H1 (cell line): ENCODE results near the gene KCNH1. TPM values are rescaled to one million over a fixed set of nuclear protein-coding genes. Genes with fewer than 3 reads are reported as not detected.

ENCODE experiments used
- CTCF ChIA-PET: fragments of 300-600 bp; sonication (Branson Sonifier 250); formaldehyde crosslinking; loops from one replicate; lab custom pipeline; 2021; ENCODE audit not compliant: partially characterized antibody; lab: Charles Lee
- POLR2A ChIA-PET: fragments of 300-600 bp; sonication (Branson Sonifier 250); formaldehyde crosslinking; loops from one replicate; lab custom pipeline; 2021; ENCODE audit warnings: inconsistent platforms; ENCODE audit not compliant: partially characterized antibody; lab: Charles Lee
- DNase-seq, 2 experiments: peaks; one replicate each; pipeline versions ENCODE4 v3.0.0 to v3.0.0-alpha.2; 2010 to 2022; ENCODE audit warnings: low spot score in 2 of 2, low read depth in 1 of 2, mixed read lengths in 1 of 2
- FAIRE-seq: peaks from 2 replicates; lab custom pipeline; 2011; peaks lifted over from hg19 to GRCh38; lab: Jason Lieb, UNC
- H2AFZ ChIP-seq: 2 replicates; pipeline ENCODE4 v1.8.1; 2012; ENCODE audit warnings: low read length, inconsistent platforms
- H2AK5ac ChIP-seq: 2 replicates; pipeline ENCODE4 v1.6.1; 2013; ENCODE audit warnings: low read depth, low read length
- H2BK120ac ChIP-seq: replicated peaks from 2 replicates; pipeline ENCODE3; 2013; ENCODE audit warnings: low read depth, low read length, inconsistent platforms
- H2BK12ac ChIP-seq: 2 replicates; pipeline ENCODE4 v1.6.1; 2013; ENCODE audit warnings: low read depth, low read length
- H2BK15ac ChIP-seq: 2 replicates; pipeline ENCODE4 v1.6.1; 2013; ENCODE audit warnings: low read length
- H2BK20ac ChIP-seq: 2 replicates; pipeline ENCODE4 v1.6.1; 2013; ENCODE audit warnings: low read length
- H2BK5ac ChIP-seq: 2 replicates; pipeline ENCODE4 v1.6.1; 2013; ENCODE audit warnings: low read depth, low read length
- H3K14ac ChIP-seq: 2 replicates; pipeline ENCODE4 v1.6.1; 2013; ENCODE audit warnings: inconsistent platforms; ENCODE audit not compliant: insufficient read length
- H3K18ac ChIP-seq: 2 replicates; pipeline ENCODE4 v1.6.1; 2013; ENCODE audit warnings: low read length; ENCODE audit errors: extremely low read depth
- H3K23ac ChIP-seq: 2 replicates; pipeline ENCODE4 v1.6.1; 2013; ENCODE audit warnings: inconsistent platforms; ENCODE audit not compliant: insufficient read length
- H3K23me2 ChIP-seq: 2 replicates; pipeline ENCODE4 v1.6.1; 2013; ENCODE audit warnings: low read depth, low read length
- H3K27ac ChIP-seq: 2 replicates; pipeline ENCODE4 v1.6.1; 2011; ENCODE audit warnings: low read depth, low read length, inconsistent platforms
- H3K27me3 ChIP-seq, 4 experiments: replicated peaks in 1 of 4; 1 replicate in 1 of 4; 2 replicates in 3 of 4; pipeline versions ENCODE4 v1.6.1 to v1.8.1; 2011 to 2013; ENCODE audit warnings: low read length in 3 of 4, mild to moderate bottlenecking in 3 of 4, inconsistent platforms in 2 of 4, mixed read lengths in 2 of 4, moderate library complexity in 1 of 4; ENCODE audit not compliant: control insufficient read depth in 3 of 4, insufficient read depth in 3 of 4; ENCODE audit errors: extremely low read depth in 1 of 4
- H3K36me3 ChIP-seq, 4 experiments: 2 replicates each; pipeline versions ENCODE4 v1.6.1 to v1.8.1; 2011 to 2013; ENCODE audit warnings: mild to moderate bottlenecking in 4 of 4, low read length in 3 of 4, moderate library complexity in 2 of 4, control low read depth in 1 of 4, inconsistent platforms in 1 of 4; ENCODE audit not compliant: insufficient read depth in 4 of 4, control insufficient read depth in 2 of 4
- H3K4ac ChIP-seq: replicated peaks from 2 replicates; pipeline ENCODE3; 2013; ENCODE audit warnings: low read length, low read depth, mixed read lengths, inconsistent platforms; ENCODE audit not compliant: insufficient read length
- H3K4me1 ChIP-seq, 4 experiments: replicated peaks in 1 of 4; 1 replicate in 1 of 4; 2 replicates in 3 of 4; pipeline versions ENCODE4 v1.6.1 to v1.8.1; 2011 to 2013; ENCODE audit warnings: low read length in 3 of 4, inconsistent platforms in 2 of 4, mixed read lengths in 1 of 4; ENCODE audit not compliant: insufficient read depth in 4 of 4, control insufficient read depth in 3 of 4
- H3K4me2 ChIP-seq, 2 experiments: 2 replicates each; pipeline versions ENCODE4 v1.6.1 to v1.8.1; 2011 to 2013; ENCODE audit warnings: low read depth in 2 of 2, low read length in 2 of 2, control low read depth in 1 of 2, inconsistent platforms in 1 of 2, mild to moderate bottlenecking in 1 of 2; ENCODE audit not compliant: insufficient read depth in 1 of 2
- H3K4me3 ChIP-seq, 4 experiments: fragments of 200-600, 300-600 bp in 1 of 4; sonication (generic), shearing (Covaris generic), sonication (Bioruptor Twin) in 1 of 4; 2 replicates each; pipeline versions ENCODE4 v1.5.1 to v1.8.1; 2011 to 2016; ENCODE audit warnings: low read length in 4 of 4, low read depth in 3 of 4, control low read depth in 2 of 4, inconsistent platforms in 2 of 4, mild to moderate bottlenecking in 2 of 4, mixed read lengths in 1 of 4, moderate library complexity in 1 of 4; ENCODE audit not compliant: insufficient read depth in 2 of 4; ENCODE audit errors: extremely low read depth in 1 of 4
- H3K56ac ChIP-seq: replicated peaks from 2 replicates; pipeline ENCODE3; 2013; ENCODE audit warnings: low read depth, mild to moderate bottlenecking, mixed read lengths, low read length, inconsistent platforms; ENCODE audit not compliant: insufficient read length
- H3K79me1 ChIP-seq: 2 replicates; pipeline ENCODE4 v1.6.1; 2013; ENCODE audit warnings: low read depth, low read length, control low read depth
- H3K79me2 ChIP-seq, 2 experiments: 2 replicates each; pipeline versions ENCODE4 v1.6.1 to v1.8.1; 2012 to 2013; ENCODE audit warnings: low read length in 2 of 2, mild to moderate bottlenecking in 2 of 2, inconsistent platforms in 1 of 2; ENCODE audit not compliant: insufficient read depth in 2 of 2, control insufficient read depth in 1 of 2
- H3K9ac ChIP-seq, 4 experiments: replicated peaks in 1 of 4; 1 replicate in 1 of 4; 2 replicates in 3 of 4; pipeline versions ENCODE4 v1.6.1 to v1.8.1; 2011 to 2013; ENCODE audit warnings: low read depth in 3 of 4, low read length in 3 of 4, control low read depth in 2 of 4, mild to moderate bottlenecking in 2 of 4, moderate library complexity in 2 of 4, inconsistent platforms in 1 of 4; ENCODE audit errors: extremely low read depth in 1 of 4
- H3K9me3 ChIP-seq, 2 experiments: 2 replicates each; pipeline versions ENCODE4 v1.6.1 to v1.8.1; 2012 to 2013; ENCODE audit warnings: mild to moderate bottlenecking in 2 of 2, moderate library complexity in 2 of 2, control low read depth in 1 of 2, inconsistent platforms in 1 of 2, low read depth in 1 of 2, low read length in 1 of 2, mixed read lengths in 1 of 2; ENCODE audit not compliant: insufficient read depth in 2 of 2
- H4K20me1 ChIP-seq, 2 experiments: replicated peaks in 1 of 2; 2 replicates each; pipeline versions ENCODE3 to v1.8.1; 2011 to 2013; ENCODE audit warnings: inconsistent platforms in 2 of 2, low read length in 2 of 2, mild to moderate bottlenecking in 1 of 2; ENCODE audit not compliant: insufficient read depth in 2 of 2, control insufficient read depth in 1 of 2
- H4K5ac ChIP-seq: 2 replicates; pipeline ENCODE4 v1.6.1; 2013; ENCODE audit warnings: low read length, low read depth, mixed read lengths, inconsistent platforms; ENCODE audit not compliant: insufficient read length
- H4K8ac ChIP-seq: 2 replicates; pipeline ENCODE4 v1.8.0; 2013; ENCODE audit warnings: mild to moderate bottlenecking, moderate library complexity, low read length, inconsistent platforms; ENCODE audit not compliant: insufficient read depth; ENCODE audit errors: extremely low read depth
- H4K91ac ChIP-seq: replicated peaks from 2 replicates; pipeline ENCODE3; 2013; ENCODE audit warnings: low read length, mixed read lengths, inconsistent platforms; ENCODE audit not compliant: insufficient read length
- BCL11A ChIP-seq, 2 experiments: IDR thresholded peaks; one replicate each; pipeline ENCODE4 v1.6.1; 2011; ENCODE audit warnings: low read depth in 2 of 2, low read length in 2 of 2, mild to moderate bottlenecking in 2 of 2
- BRCA1 ChIP-seq: IDR thresholded peaks from 2 replicates; pipeline ENCODE4 v1.6.1; 2012; ENCODE audit warnings: low read depth, low read length, improper control_type of control experiment
- CBX5 ChIP-seq: fragments of 300-800, 300-1000 bp; sonication (generic); IDR thresholded peaks from 2 replicates; pipeline ENCODE4 v1.7.1; 2016; ENCODE audit warnings: antibody characterized with exemption, low read length, low read depth
- CHD1 ChIP-seq: IDR thresholded peaks from 2 replicates; pipeline ENCODE4 v1.6.1; 2012; ENCODE audit warnings: low read depth, low read length, improper control_type of control experiment
- CHD2 ChIP-seq: IDR thresholded peaks from 2 replicates; pipeline ENCODE4 v1.6.1; 2012; ENCODE audit warnings: low read length, improper control_type of control experiment
- EGR1 ChIP-seq: IDR thresholded peaks from 2 replicates; pipeline ENCODE4 v1.6.1; 2011; ENCODE audit warnings: low read depth, low read length, borderline replicate concordance
- KDM1A ChIP-seq: fragments of 200-600, 300-600 bp; sonication (generic); IDR thresholded peaks from 2 replicates; pipeline ENCODE4 v1.7.1; 2016; ENCODE audit warnings: mild to moderate bottlenecking, low read length, borderline replicate concordance
- NRF1 ChIP-seq: IDR thresholded peaks from 2 replicates; pipeline ENCODE4 v1.6.1; 2011; ENCODE audit warnings: mild to moderate bottlenecking, low read depth, low read length, improper control_type of control experiment
- POLR2AphosphoS5 ChIP-seq: IDR thresholded peaks from 2 replicates; pipeline ENCODE4 v1.6.1; 2011; ENCODE audit warnings: low read depth, low read length
- SIN3A ChIP-seq, 2 experiments: IDR thresholded peaks in 1 of 2; conservative IDR thresholded peaks in 1 of 2; 2 replicates each; pipeline ENCODE4 v1.6.1; 2011 to 2012; ENCODE audit warnings: low read length in 2 of 2, improper control_type of control experiment in 1 of 2, low read depth in 1 of 2, mild to moderate bottlenecking in 1 of 2
- SIX5 ChIP-seq: IDR thresholded peaks from 2 replicates; pipeline ENCODE4 v1.6.1; 2011; ENCODE audit warnings: mild to moderate bottlenecking, low read depth, low read length
- TAF7 ChIP-seq: optimal IDR thresholded peaks from 2 replicates; pipeline ENCODE3; 2011; ENCODE audit warnings: low read depth, mild to moderate bottlenecking, inconsistent platforms, low read length, moderate library complexity, borderline replicate concordance
- USF2 ChIP-seq: IDR thresholded peaks from 2 replicates; pipeline ENCODE4 v1.6.1; 2011; ENCODE audit warnings: low read length, improper control_type of control experiment
- ZNF274 ChIP-seq: IDR thresholded peaks from 2 replicates; pipeline ENCODE4 v1.7.0; 2012; ENCODE audit warnings: low read length, borderline replicate concordance; ENCODE audit errors: extremely low read depth
- WGBS, 2 experiments: shearing (Covaris generic) in 1 of 2; methylation state at CpG; one replicate each; pipeline versions ENCODE4 v1.1.6 to v1.1.7; 2013 to 2015; ENCODE audit warnings: low lambda C conversion rate in 2 of 2, mixed read lengths in 2 of 2, inconsistent platforms in 1 of 2, low coverage in 1 of 2, missing lambda C conversion rate in 1 of 2; ENCODE audit not compliant: insufficient replicate concordance in 2 of 2, insufficient coverage in 1 of 2, insufficient read length in 1 of 2; ENCODE audit errors: extremely low coverage in 1 of 2, missing lambda C conversion rate in 1 of 2; 5-methylcytosine and 5-hydroxymethylcytosine counted together
- polyA plus RNA-seq, 7 experiments: library from polyadenylated mRNA; depleted of rRNA in 3 of 7; stranded (reverse) in 5 of 7; unstranded in 2 of 7; fragments of >200 nt in 5 of 7; fragments of 200-250 nt in 2 of 7; gene quantifications; 1 replicate in 5 of 7; 2 replicates in 1 of 7; 4 replicates in 1 of 7; pipeline versions ENCODE4 v1.2.1 to v1.2.3, GENCODE V29; 2011 to 2013; ENCODE audit warnings: missing spikeins in 2 of 7, mixed read lengths in 2 of 7
- total RNA-seq: library from RNA; stranded (reverse); fragmentation: NEBNext Ultra II Directional; extraction: Animal tissue kit (Norgen Biotek cat#: 25700); gene quantifications from 2 replicates; pipeline ENCODE4 v1.2.1, GENCODE V29; 2021

KCNH1 gene
- total and polyA plus RNA-seq, 2 of the 8 experiments (the other 6 are each of a cell fraction or from before 2014, with no cell fraction given) = 0.27 to 0.34 TPM

DNA sequence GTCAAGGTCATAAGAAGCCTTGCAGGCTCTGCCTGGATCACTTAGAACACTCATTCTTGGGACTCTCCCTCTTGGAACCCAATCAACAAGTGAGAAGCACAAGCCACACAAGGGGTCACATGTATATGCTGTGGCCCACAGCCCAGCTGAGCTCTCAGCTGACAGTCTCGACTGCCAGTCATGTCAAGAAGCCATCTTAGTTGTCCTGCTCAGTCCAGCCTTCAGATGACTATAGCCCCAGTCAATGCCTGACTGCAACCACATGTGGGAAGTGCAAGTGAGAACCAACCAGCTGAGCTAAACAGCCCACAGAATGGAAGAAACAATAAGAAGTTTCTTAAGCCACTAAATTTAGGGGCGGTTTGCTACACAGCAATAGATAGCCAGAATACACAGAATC, 356.0 kb downstream of the KCNH1 start:
- no peak overlapping the region for H4K5ac ChIP-seq
- no peak overlapping the region for H2BK20ac ChIP-seq
- no peak for FAIRE-seq
- H3K27ac ChIP-seq = no peak overlapping the region
- no peaks in the 10 kb centered on the region for H3K36me3 ChIP-seq
- no peaks in the 10 kb centered on the region for H3K4me1 ChIP-seq
- H2BK12ac ChIP-seq = no peak overlapping the region; the same call in 1 of the 2 replicates
- POLR2A ChIA-PET = no interaction called here
- H4K20me1 ChIP-seq = no peaks in the 10 kb centered on the region
- H2BK5ac ChIP-seq = no peak overlapping the region
- no peak overlapping the region for H4K91ac ChIP-seq
- no peak overlapping the region for H2AK5ac ChIP-seq
- H3K14ac ChIP-seq = no peak overlapping the region
- H4K8ac ChIP-seq = no peak overlapping the region
- H3K4me2 ChIP-seq = no peak overlapping the region
- no peak overlapping the region for H3K23ac ChIP-seq
- H3K56ac ChIP-seq = no peak overlapping the region
- WGBS, 2 experiments = 88% methylated on average over 2 of the region's 2 CpGs; no CpG with 5 or more reads in 1 of the 2 experiments
- no peak overlapping the region for H3K4me3 ChIP-seq
- no peak overlapping the region for H2BK15ac ChIP-seq
- H3K79me1 ChIP-seq = no peaks in the 10 kb centered on the region
- no peak overlapping the region for H2AFZ ChIP-seq
- H3K27me3 ChIP-seq = no peaks in the 10 kb centered on the region
- no peak overlapping the region for H2BK120ac ChIP-seq
- no peaks in the 10 kb centered on the region for H3K23me2 ChIP-seq
- no peak for DNase-seq
- no peaks in the 10 kb centered on the region for H3K9me3 ChIP-seq
- CTCF ChIA-PET = interaction anchor here (0.7 kb wide), 2 partner anchors 12 to 928 kb away, joined by 3 read pairs; no protein-coding TSS in a partner anchor
- no peak overlapping the region for H3K18ac ChIP-seq
- no peak overlapping the region for H3K4ac ChIP-seq
- no peaks in the 10 kb centered on the region for H3K79me2 ChIP-seq
- H3K9ac ChIP-seq = no peak overlapping the region
- TF ChIP-seq KDM1A (no peak), POLR2AphosphoS5 (no peak), NRF1 (no peak), CHD1 (no peak), USF2 (no peak), ZNF274 (no peak), CBX5 (no peak), CHD2 (no peak), BRCA1 (no peak), EGR1 (no peak), SIX5 (no peak), TAF7 (no peak), SIN3A (conservative IDR thresholded peaks at IDR 0.05 in 1 of 2, IDR thresholded peaks at IDR 0.05 in 1 of 2; ENCODE audit: low read depth in 1 of 2, low read length in 2 of 2) (no peak), BCL11A (IDR thresholded peaks at IDR 0.05; ENCODE audit: low read depth in 2 of 2, low read length in 2 of 2) (no peak)
